Testis (tissue), 2 donors: ENCODE results near the gene CYB5A.

Experiments used
- CTCF ChIP-seq, 3 experiments: fragments of 450-650 bp in 2 of 3; fragments of 200-600 bp in 1 of 3; sonication (generic) in 1 of 3; IDR thresholded peaks; one replicate each; pipeline ENCODE4 v1.5.1; 2016 to 2019; ENCODE audit warnings: antibody characterized with exemption in 3 of 3, mild to moderate bottlenecking in 2 of 3, moderate library complexity in 1 of 3
- POLR2A ChIP-seq: fragments of 450-650 bp; IDR thresholded peaks from one replicate; pipeline ENCODE4 v1.6.1; 2017; ENCODE audit warnings: antibody characterized with exemption, mild to moderate bottlenecking, moderate library complexity

DNA sequence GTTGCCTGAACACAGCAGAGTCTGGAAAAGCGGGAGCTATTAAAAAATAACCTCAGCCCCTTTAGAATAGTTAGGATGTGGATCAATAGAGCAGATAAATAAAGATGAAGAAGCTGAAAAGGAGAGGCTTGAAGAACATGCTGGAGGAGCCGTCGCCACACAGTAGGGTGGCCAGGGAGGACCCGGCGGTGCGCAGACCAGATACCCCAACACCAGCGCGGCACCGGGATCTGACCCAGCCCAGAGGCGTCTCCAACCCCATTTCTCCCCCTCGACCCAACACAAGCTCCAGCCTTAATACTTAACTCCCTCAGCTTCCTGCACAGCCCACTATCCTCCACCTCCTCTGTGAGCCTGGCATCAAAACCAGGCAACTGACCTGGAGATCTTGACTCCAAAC lies 16.0 kb downstream of the CYB5A start:
- TF ChIP-seq CTCF (IDR thresholded peaks at IDR 0.05) (no peak), POLR2A (no peak)
